ENCODE results near the gene SEMA3B.

- TF ChIP-seq CTCF (IDR thresholded peaks at IDR 0.05) = no peak
- no peak for TF ChIP-seq POLR2A (IDR thresholded peaks at IDR 0.05)
- TF ChIP-seq POLR2AphosphoS5 (IDR thresholded peaks at IDR 0.05) = no peak
- TF ChIP-seq EP300 (IDR thresholded peaks at IDR 0.05) = no peak
These were observed 7.8 kb downstream of the SEMA3B start for GRCh38 chr3:50276762-50277101.
